GM23338 (cell line): ENCODE measurements around the gene GIPC1. TPM values are rescaled to one million over a fixed set of nuclear protein-coding genes. Genes with fewer than 3 reads are reported as not detected.

ENCODE experiments used
- ATAC-seq: fragments of 200-7000 bp; cut with Tn5 transposase; 3 replicates; pipeline ENCODE4 v1.9.1; 2020
- DNase-seq: peaks from one replicate; pipeline ENCODE4 v3.0.0-alpha.2; 2015; ENCODE audit warnings: low spot score
- H2AFZ ChIP-seq: fragments of 200-600 bp; sonication (generic); 2 replicates; pipeline ENCODE4 v1.8.0; 2016; ENCODE audit warnings: antibody characterized with exemption, mild to moderate bottlenecking, moderate library complexity
- H3F3A ChIP-seq: fragments of 200-600 bp; sonication (generic); replicated peaks from 2 replicates; pipeline ENCODE4 v1.8.0; 2017; ENCODE audit warnings: antibody characterized with exemption, mixed run types, low read depth
- H3K27ac ChIP-seq: fragments of 200-600 bp; sonication (generic); 2 replicates; pipeline ENCODE4 v1.6.1; 2016; ENCODE audit warnings: low read depth
- H3K27me3 ChIP-seq: fragments of 200-600 bp; sonication (generic); 2 replicates; pipeline ENCODE4 v1.8.0; 2016; ENCODE audit warnings: mild to moderate bottlenecking, mixed run types, moderate library complexity; ENCODE audit not compliant: insufficient read depth
- H3K36me3 ChIP-seq: fragments of 200-600 bp; sonication (generic); 2 replicates; pipeline ENCODE4 v1.8.0; 2016; ENCODE audit warnings: mild to moderate bottlenecking; ENCODE audit not compliant: insufficient read depth
- H3K4me1 ChIP-seq: fragments of 200-600 bp; sonication (generic); 2 replicates; pipeline ENCODE4 v1.8.0; 2016; ENCODE audit warnings: mild to moderate bottlenecking, moderate library complexity; ENCODE audit not compliant: insufficient read depth
- H3K4me2 ChIP-seq: fragments of 200-600 bp; sonication (generic); 2 replicates; pipeline ENCODE4 v1.7.1; 2017; ENCODE audit warnings: mixed run types
- H3K4me3 ChIP-seq: fragments of 200-600 bp; sonication (generic); 2 replicates; pipeline ENCODE4 v1.6.1; 2016; ENCODE audit warnings: mixed run types
- H3K79me2 ChIP-seq: fragments of 200-600 bp; sonication (generic); replicated peaks from 2 replicates; pipeline ENCODE4 v1.8.0; 2017; ENCODE audit warnings: mild to moderate bottlenecking; ENCODE audit not compliant: insufficient read depth
- H3K9me2 ChIP-seq: fragments of 200-600 bp; sonication (generic); 2 replicates; pipeline ENCODE4 v1.8.0; 2017; ENCODE audit not compliant: insufficient read depth
- H4K20me1 ChIP-seq: fragments of 200-600 bp; sonication (generic); replicated peaks from 2 replicates; pipeline ENCODE4 v1.8.0; 2017; ENCODE audit warnings: mild to moderate bottlenecking; ENCODE audit not compliant: insufficient read depth
- H3K27ac Mint-ChIP-seq: 2 replicates; pipeline ENCODE4 v1.8.0; 2020; ENCODE audit warnings: inconsistent platforms, mild to moderate bottlenecking, moderate library complexity, mixed read lengths
- H3K27me3 Mint-ChIP-seq: 3 replicates; pipeline ENCODE4 v1.8.0; 2022; ENCODE audit warnings: low read depth, mild to moderate bottlenecking, moderate library complexity, mixed read lengths, inconsistent platforms; ENCODE audit not compliant: insufficient read depth, poor library complexity
- H3K36me3 Mint-ChIP-seq: 3 replicates; pipeline ENCODE4 v1.8.0; 2021; ENCODE audit warnings: low read depth, mild to moderate bottlenecking, inconsistent platforms, moderate library complexity, mixed read lengths
- H3K4me1 Mint-ChIP-seq: 3 replicates; pipeline ENCODE4 v1.8.0; 2020; ENCODE audit warnings: mild to moderate bottlenecking, inconsistent platforms, mixed read lengths
- H3K4me3 Mint-ChIP-seq: 3 replicates; pipeline ENCODE4 v1.8.0; 2021; ENCODE audit warnings: moderate library complexity, mild to moderate bottlenecking, inconsistent platforms, mixed read lengths
- H3K9me3 Mint-ChIP-seq: 3 replicates; pipeline ENCODE4 v1.8.0; 2020; ENCODE audit warnings: moderate library complexity, mild to moderate bottlenecking, inconsistent platforms, mixed read lengths
- ETS1 ChIP-seq: IDR thresholded peaks from 2 replicates; pipeline ENCODE4 v1.6.1; 2016; ENCODE audit warnings: antibody characterized with exemption
- JUNB ChIP-seq: IDR thresholded peaks from one replicate; pipeline ENCODE4 v1.6.1; 2016; ENCODE audit warnings: antibody characterized with exemption; ENCODE audit not compliant: unreplicated experiment
- NANOG ChIP-seq: IDR thresholded peaks from 2 replicates; pipeline ENCODE4 v1.6.1; 2016; ENCODE audit warnings: antibody characterized with exemption, borderline replicate concordance
- REST ChIP-seq: IDR thresholded peaks from one replicate; pipeline ENCODE4 v1.6.1; 2018; ENCODE audit warnings: antibody characterized with exemption; ENCODE audit not compliant: unreplicated experiment
- ZNF114 ChIP-seq: fragments of 250-450 bp; sonication (Bioruptor Pico); IDR thresholded peaks from 2 replicates; pipeline ENCODE4 v1.5.0; 2020; ENCODE audit warnings: mild to moderate bottlenecking, moderate library complexity
- ZNF331 ChIP-seq: fragments of 250-450 bp; sonication (Bioruptor Pico); IDR thresholded peaks from 2 replicates; pipeline ENCODE4 v1.5.0; 2020; ENCODE audit warnings: low read depth, mild to moderate bottlenecking, moderate library complexity
- ZNF462 ChIP-seq: fragments of 250-450 bp; sonication (Bioruptor Pico); IDR thresholded peaks from 2 replicates; pipeline ENCODE4 v1.5.0; 2020; ENCODE audit warnings: mild to moderate bottlenecking, moderate library complexity
- polyA plus RNA-seq: library from polyadenylated mRNA; unstranded; fragments of >200 nt; fragmentation: Nextera tagmentation; extraction: Ambion mirVana; gene quantifications from 2 replicates; pipeline ENCODE4 v1.2.1, GENCODE V29; 2016
- total RNA-seq: library from RNA; depleted of rRNA; stranded (reverse); fragments of >200 nt; shearing (Covaris generic); gene quantifications from 2 replicates; pipeline ENCODE4 v1.2.3, GENCODE V29; 2014
- TF ChIP-seq, protein P1 (sequence below), 2 experiments: fragments of 200-600 bp in 1 of 2; sonication (generic) in 1 of 2; conservative IDR thresholded peaks; 2 replicates each; pipeline versions ENCODE4 v1.5.1 to v1.6.1; 2016 to 2017; ENCODE audit warnings: antibody characterized with exemption in 2 of 2, low read depth in 2 of 2, mild to moderate bottlenecking in 2 of 2, moderate library complexity in 1 of 2

GIPC1 gene
- total and polyA plus RNA-seq, 2 experiments from 2014 or later: 51.6 to 106 TPM

DNA sequence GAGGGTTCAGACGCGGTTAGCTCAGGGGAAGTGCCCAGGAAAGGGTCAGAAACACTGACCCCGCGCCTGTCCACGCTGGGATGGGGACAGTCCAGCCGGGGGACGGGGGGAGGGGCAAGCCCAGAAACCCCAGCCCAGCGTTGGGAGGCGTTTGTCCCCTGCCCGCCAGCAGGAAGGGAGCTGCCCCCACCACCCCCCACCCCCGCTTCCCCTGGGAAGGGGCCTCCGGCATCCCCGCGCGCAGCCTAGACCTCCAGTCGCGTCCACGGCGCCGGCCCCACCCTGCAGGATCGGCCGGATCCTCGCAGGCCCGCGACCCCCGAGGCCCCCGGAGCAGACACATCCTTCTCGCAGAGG lies 277 bp downstream of the GIPC1 start:
- no peaks in the 10 kb centered on the region for H3K9me3 Mint-ChIP-seq
- H3K4me2 ChIP-seq: peak overlapping the region; percentile 95
- peaks cover 22% of the 10 kb centered on the region for H3K4me1 Mint-ChIP-seq
- H3K27me3 Mint-ChIP-seq: peaks cover 19% of the 10 kb centered on the region
- H3K27me3 ChIP-seq: no peaks in the 10 kb centered on the region
- peaks cover 8% of the 10 kb centered on the region; the same call in 1 of the 2 replicates for H4K20me1 ChIP-seq
- ATAC-seq (no peak; the same call in 2 of the 3 replicates), DNase-seq (no peak)
- H3K27ac Mint-ChIP-seq: peak overlapping the region; percentile 81
- no peaks in the 10 kb centered on the region for H3K9me2 ChIP-seq
- no peak overlapping the region for H2AFZ ChIP-seq
- H3K79me2 ChIP-seq: peaks cover 28% of the 10 kb centered on the region
- 0 out of 2 replicates have a peak overlapping the region, but pooled peaks have one; percentile 26 for H3K27ac ChIP-seq
- peak overlapping the region; percentile 90 for H3K4me3 ChIP-seq
- H3K4me3 Mint-ChIP-seq: peak overlapping the region; percentile 89
- peaks cover 22% of the 10 kb centered on the region for H3K36me3 Mint-ChIP-seq
- no peaks in the 10 kb centered on the region; the same call in 1 of the 2 replicates for H3K4me1 ChIP-seq
- no peak for TF ChIP-seq ZNF462 (CRISPR knock-in tag)
- no peak for TF ChIP-seq ZNF114 (CRISPR knock-in tag)
- no peak for TF ChIP-seq REST
- TF ChIP-seq ETS1: no peak
- TF ChIP-seq JUNB: no peak
- TF ChIP-seq ZNF331 (CRISPR knock-in tag): no peak
- TF ChIP-seq NANOG: no peak
- TF ChIP-seq, protein P1, sequence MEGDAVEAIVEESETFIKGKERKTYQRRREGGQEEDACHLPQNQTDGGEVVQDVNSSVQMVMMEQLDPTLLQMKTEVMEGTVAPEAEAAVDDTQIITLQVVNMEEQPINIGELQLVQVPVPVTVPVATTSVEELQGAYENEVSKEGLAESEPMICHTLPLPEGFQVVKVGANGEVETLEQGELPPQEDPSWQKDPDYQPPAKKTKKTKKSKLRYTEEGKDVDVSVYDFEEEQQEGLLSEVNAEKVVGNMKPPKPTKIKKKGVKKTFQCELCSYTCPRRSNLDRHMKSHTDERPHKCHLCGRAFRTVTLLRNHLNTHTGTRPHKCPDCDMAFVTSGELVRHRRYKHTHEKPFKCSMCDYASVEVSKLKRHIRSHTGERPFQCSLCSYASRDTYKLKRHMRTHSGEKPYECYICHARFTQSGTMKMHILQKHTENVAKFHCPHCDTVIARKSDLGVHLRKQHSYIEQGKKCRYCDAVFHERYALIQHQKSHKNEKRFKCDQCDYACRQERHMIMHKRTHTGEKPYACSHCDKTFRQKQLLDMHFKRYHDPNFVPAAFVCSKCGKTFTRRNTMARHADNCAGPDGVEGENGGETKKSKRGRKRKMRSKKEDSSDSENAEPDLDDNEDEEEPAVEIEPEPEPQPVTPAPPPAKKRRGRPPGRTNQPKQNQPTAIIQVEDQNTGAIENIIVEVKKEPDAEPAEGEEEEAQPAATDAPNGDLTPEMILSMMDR (conservative IDR thresholded peaks at IDR 0.05; ENCODE audit: low read depth in 2 of 2): no peak
- H3F3A ChIP-seq: peaks cover 11% of the 10 kb centered on the region
- H3K36me3 ChIP-seq: no peaks in the 10 kb centered on the region; the same call in 1 of the 2 replicates
